Activated CD8-positive, alpha-beta T cell treated with anti-CD3 and anti-CD28 coated beads for 36 hours (primary cell): ENCODE results near the gene RAB11B. TPM values are rescaled to one million over a fixed set of nuclear protein-coding genes. Genes with fewer than 3 reads are reported as not detected.

ENCODE experiments used
- ATAC-seq: fragments of 200-7000 bp; cut with Tn5 transposase; one replicate; pipeline ENCODE4 v1.10.0; 2021; ENCODE audit warnings: mild to moderate bottlenecking, moderate library complexity
- CTCF ChIA-PET: fragments of 350-600 bp; sonication (Branson Sonifier 250); formaldehyde crosslinking; loops from one replicate; lab custom pipeline; 2021; ENCODE audit warnings: antibody characterized with exemption; lab: Charles Lee
- POLR2A ChIA-PET: fragments of 350-600 bp; sonication (Branson Sonifier 250); formaldehyde crosslinking; loops from one replicate; lab custom pipeline; 2021; ENCODE audit warnings: antibody characterized with exemption; lab: Charles Lee
- DNase-seq: peaks from one replicate; pipeline ENCODE4 v3.0.0-alpha.2; 2020
- H3K27ac Mint-ChIP-seq: one replicate; pipeline ENCODE4 v1.8.0; 2021; ENCODE audit warnings: mild to moderate bottlenecking, mixed read lengths
- H3K27me3 Mint-ChIP-seq: one replicate; pipeline ENCODE4 v1.8.0; 2021; ENCODE audit warnings: mixed read lengths
- H3K36me3 Mint-ChIP-seq: one replicate; pipeline ENCODE4 v1.8.0; 2021; ENCODE audit warnings: low read depth, mixed read lengths
- H3K4me1 Mint-ChIP-seq: one replicate; pipeline ENCODE4 v1.8.0; 2021; ENCODE audit warnings: low read depth, mixed read lengths
- H3K4me3 Mint-ChIP-seq: one replicate; pipeline ENCODE4 v1.8.0; 2021; ENCODE audit warnings: mild to moderate bottlenecking, moderate library complexity, mixed read lengths
- H3K9me3 Mint-ChIP-seq: one replicate; pipeline ENCODE4 v1.8.0; 2021; ENCODE audit warnings: mixed read lengths
- intact Hi-C: fragments of 100-400 bp; cut with micrococcal nuclease; formaldehyde crosslinking; loops from one replicate; pipeline ENCODE4 v1.10.0; 2022
- total RNA-seq, 2 experiments: library from RNA; stranded (reverse); gene quantifications; one replicate each; pipeline ENCODE4 v1.2.3, GENCODE V29; 2021
- TF ChIP-seq, protein P1 (sequence below): fragments of 200-600 bp; IDR thresholded peaks from one replicate; pipeline ENCODE4 v1.8.0; 2022; ENCODE audit warnings: antibody characterized with exemption, mild to moderate bottlenecking

Gene RAB11B
- total RNA-seq, 2 experiments from 2014 or later = 74.3 to 77.4 TPM

DNA sequence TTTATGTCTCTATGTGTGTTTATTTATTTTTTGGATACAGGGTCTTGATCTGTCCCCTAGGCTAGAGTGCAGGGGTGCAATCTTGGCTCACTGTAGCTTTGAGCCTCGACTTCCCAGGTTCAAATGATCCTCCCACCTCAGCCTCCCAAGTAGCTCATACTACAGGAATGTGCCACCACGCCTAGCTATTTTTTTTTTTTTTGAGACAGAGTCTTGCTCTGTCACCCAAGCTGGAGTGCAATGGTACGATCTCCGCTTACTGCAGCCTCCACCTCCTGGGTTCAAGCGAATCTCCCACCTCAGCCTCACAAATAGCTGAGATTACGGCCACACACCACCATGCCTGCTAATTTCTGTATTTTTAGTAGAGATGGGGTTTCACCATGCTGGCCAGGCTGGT lies 31.2 kb upstream of the RAB11B start:
- POLR2A ChIA-PET = no interaction called here
- Mint-ChIP-seq H3K36me3 (no peaks in the 10 kb centered on the region), H3K4me1 (peaks cover 29% of the 10 kb centered on the region), H3K4me3 (no peak overlapping the region), H3K9me3 (peaks cover 2% of the 10 kb centered on the region), H3K27me3 (peaks cover 18% of the 10 kb centered on the region), H3K27ac (no peak overlapping the region)
- intact Hi-C loops = no loop called here
- TF ChIP-seq, protein P1, sequence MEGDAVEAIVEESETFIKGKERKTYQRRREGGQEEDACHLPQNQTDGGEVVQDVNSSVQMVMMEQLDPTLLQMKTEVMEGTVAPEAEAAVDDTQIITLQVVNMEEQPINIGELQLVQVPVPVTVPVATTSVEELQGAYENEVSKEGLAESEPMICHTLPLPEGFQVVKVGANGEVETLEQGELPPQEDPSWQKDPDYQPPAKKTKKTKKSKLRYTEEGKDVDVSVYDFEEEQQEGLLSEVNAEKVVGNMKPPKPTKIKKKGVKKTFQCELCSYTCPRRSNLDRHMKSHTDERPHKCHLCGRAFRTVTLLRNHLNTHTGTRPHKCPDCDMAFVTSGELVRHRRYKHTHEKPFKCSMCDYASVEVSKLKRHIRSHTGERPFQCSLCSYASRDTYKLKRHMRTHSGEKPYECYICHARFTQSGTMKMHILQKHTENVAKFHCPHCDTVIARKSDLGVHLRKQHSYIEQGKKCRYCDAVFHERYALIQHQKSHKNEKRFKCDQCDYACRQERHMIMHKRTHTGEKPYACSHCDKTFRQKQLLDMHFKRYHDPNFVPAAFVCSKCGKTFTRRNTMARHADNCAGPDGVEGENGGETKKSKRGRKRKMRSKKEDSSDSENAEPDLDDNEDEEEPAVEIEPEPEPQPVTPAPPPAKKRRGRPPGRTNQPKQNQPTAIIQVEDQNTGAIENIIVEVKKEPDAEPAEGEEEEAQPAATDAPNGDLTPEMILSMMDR = no peak
- no peak for ATAC-seq
- DNase-seq = no peak
- CTCF ChIA-PET = interaction anchor here (0.7 kb wide), 1 partner anchor 220 kb away, joined by 3 read pairs; no protein-coding TSS in a partner anchor

GRCh38 chr19:8360196-8360595 lies 30.0 kb upstream of the RAB11B start:
- TF ChIP-seq, protein P1 = no peak
- intact Hi-C loops = no loop called here
- POLR2A ChIA-PET = no interaction called here
- ATAC-seq (no peak), DNase-seq (no peak)
- H3K27ac Mint-ChIP-seq = no peak overlapping the region
- peaks cover 2% of the 10 kb centered on the region for H3K9me3 Mint-ChIP-seq
- H3K27me3 Mint-ChIP-seq = peaks cover 20% of the 10 kb centered on the region
- H3K4me3 Mint-ChIP-seq = no peak overlapping the region
- no peaks in the 10 kb centered on the region for H3K36me3 Mint-ChIP-seq
- CTCF ChIA-PET = interaction anchor here (1.1 kb wide), 1 partner anchor 218 kb away, joined by 3 read pairs; no protein-coding TSS in a partner anchor
- peaks cover 31% of the 10 kb centered on the region for H3K4me1 Mint-ChIP-seq

GRCh38 chr19:8361921-8362793 lies 28.0 kb upstream of the RAB11B start:
- peak overlapping the region; percentile 63 for H3K27ac Mint-ChIP-seq

GRCh38 chr19:8363803-8364771 lies 26.1 kb upstream of the RAB11B start, which contains the start of gene ANGPTL4:
Gene ANGPTL4 (plus strand): TSS chr19:8364155. CDS start chr19:8364322, 167 bp downstream.
- TF ChIP-seq, protein P1 = no peak
- ChIA-PET POLR2A (interaction anchor here (1.0 to 1.2 kb wide), 4 partner anchors 9 to 119 kb away, joined by 3 to 4 read pairs (median 4); no protein-coding TSS in a partner anchor), CTCF (interaction anchor here (1.4 to 8.3 kb wide), 3 partner anchors 11 to 49 kb away, joined by 4 to 67 read pairs (median 5); partner anchors contain the start of gene MARCHF2)
- Mint-ChIP-seq H3K27ac (peak within 1 kb of the TSS; percentile 76), H3K4me3 (peak within 1 kb of the TSS; percentile 83), H3K4me1 (peaks cover 34% of the 10 kb centered on the region), H3K9me3 (no peaks in the 10 kb centered on the region), H3K27me3 (peaks cover 50% of the 10 kb centered on the region), H3K36me3 (peaks cover 12% of the 10 kb centered on the region)
- intact Hi-C loops = no loop called here
- peak; percentile 96 for DNase-seq
- ATAC-seq = peak; percentile 92

More at GRCh38 chr19:8361921-8362793, 28.0 kb upstream of the RAB11B start:
- Mint-ChIP-seq H3K4me1 (peaks cover 28% of the 10 kb centered on the region), H3K27me3 (peaks cover 37% of the 10 kb centered on the region), H3K4me3 (peak overlapping the region; percentile 34), H3K36me3 (peaks cover 5% of the 10 kb centered on the region), H3K9me3 (no peaks in the 10 kb centered on the region)
- DNase-seq (peak; percentile 76), ATAC-seq (peak; percentile 53)
- intact Hi-C loops = no loop called here
- CTCF ChIA-PET = interaction anchor here (1.3 to 8.3 kb wide), 3 partner anchors 9 to 28 kb away, joined by 3 to 67 read pairs (median 5); no protein-coding TSS in a partner anchor
- POLR2A ChIA-PET = interaction anchor here (0.6 to 1.4 kb wide), 4 partner anchors 28 to 115 kb away, joined by 3 to 4 read pairs (median 4); partner anchors contain the start of gene RAB11B
- TF ChIP-seq, protein P1 = no peak
